ENCODE data around the gene SNAP47. TPM values are rescaled to one million over a fixed set of nuclear protein-coding genes. Genes with fewer than 3 reads are reported as not detected.
A peak's percentile ranks its signal among the peaks of the same experiment; 100 is the strongest.

The SNAP47 gene
- polyA plus RNA-seq, 1 of the 3 experiments (the other 2 are of a cell fraction) = 45.6 TPM

DNA sequence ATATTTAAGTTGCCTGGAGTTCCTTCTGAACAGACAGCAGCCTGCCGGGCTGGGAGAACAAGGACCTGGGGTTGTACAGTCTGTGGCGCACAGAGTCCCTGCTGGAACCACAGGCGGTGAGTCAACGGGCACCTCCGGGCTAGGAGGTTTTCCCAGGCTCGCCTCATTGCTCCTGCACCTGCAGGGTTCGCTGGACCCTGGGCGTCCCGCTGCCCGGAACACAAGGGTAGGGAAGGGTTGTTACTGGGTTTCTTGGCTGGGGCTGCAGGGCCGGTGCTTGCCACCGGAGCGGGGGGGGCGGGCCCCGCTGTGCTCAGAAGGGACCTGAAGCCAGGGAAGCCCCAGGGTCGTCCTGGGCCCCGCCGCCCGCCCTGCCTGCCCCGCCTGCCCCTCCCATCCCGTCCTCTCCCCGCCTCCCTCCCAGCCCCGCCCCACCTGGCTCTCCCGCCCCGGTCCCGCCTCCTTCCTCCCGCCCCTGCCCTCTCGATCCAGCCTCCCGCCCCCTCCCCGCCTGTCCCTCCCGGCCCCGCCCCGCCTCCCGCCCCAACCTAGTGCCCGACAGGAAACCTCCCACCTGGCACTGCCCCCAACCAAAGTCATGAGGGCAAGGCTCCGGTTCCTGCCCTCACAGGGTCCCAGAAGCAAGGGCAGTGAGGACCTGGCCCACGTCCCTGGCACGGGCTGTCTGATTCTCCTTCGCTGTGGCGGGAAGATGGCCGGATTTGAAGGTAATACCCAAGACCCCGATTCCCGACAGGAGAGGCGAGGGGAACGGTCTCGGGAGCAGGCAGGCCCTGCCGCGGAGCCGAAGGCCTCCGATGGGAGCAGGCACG is 7.0 kb upstream of the SNAP47 start:
- Histone ChIP-seq H3K27me3 (ENCODE audit: insufficient read depth) (no peaks in the 10 kb centered on the region), H3K79me2 (ENCODE audit: insufficient read depth) (peaks cover 6% of the 10 kb centered on the region; the same call in 1 of the 2 replicates), H3K27ac (ENCODE audit: low read depth in 2 of 2, low read length in 1 of 2) (peak overlapping the region in 1 of 2 experiments; percentile 35; a peak in 1 of 4 replicates), H3K9me3 (no peaks in the 10 kb centered on the region), H3K36me3 (replicated peaks in 1 of 2; ENCODE audit: control insufficient read depth in 1 of 2, insufficient read depth in 2 of 2, low read length in 1 of 2) (peaks cover 4 to 25% of the 10 kb centered on the region in 2 experiments), H3F3A (replicated peaks; ENCODE audit: insufficient read depth) (no peaks in the 10 kb centered on the region), H2AFZ (ENCODE audit: low read depth) (0 out of 2 replicates have a peak overlapping the region, but pooled peaks have one; percentile 68), H3K4me1 (ENCODE audit: control insufficient read depth in 1 of 2, insufficient read depth in 2 of 2, low read depth in 1 of 2, low read length in 1 of 2) (peaks cover 6 to 22% of the 10 kb centered on the region in 2 experiments; a peak in 3 of 4 replicates), H3K9ac (peak overlapping the region; percentile 53), H3K4me2 (peak overlapping the region; percentile 90), H4K20me1 (ENCODE audit: insufficient read depth) (peaks cover 8% of the 10 kb centered on the region; the same call in 1 of the 2 replicates), H3K9me2 (no peaks in the 10 kb centered on the region), H3K4me3 (ENCODE audit: low read depth in 2 of 2, low read length in 1 of 2) (peak overlapping the region; percentile 63 to 68)
- ChIA-PET CTCF (interaction anchor here (2.8 kb wide), 1 partner anchor 35 kb away, joined by 11 read pairs; no protein-coding TSS in a partner anchor), POLR2A (no interaction called here)
- 0% methylated on average over 19 of the region's 51 CpGs for WGBS (ENCODE audit: low lambda C conversion rate)
- DNase-seq = peak; percentile 94
- TF ChIP-seq POLR2AphosphoS5 (IDR thresholded peaks at IDR 0.05; ENCODE audit: low read depth, low read length) (peak; percentile 25; the same call in 1 of the 2 replicates), GATA2 (CRISPR knock-in tag; IDR thresholded peaks at IDR 0.05) (no peak), MAX (IDR thresholded peaks at IDR 0.05; ENCODE audit: low read depth) (no peak), SMC3 (IDR thresholded peaks at IDR 0.05; ENCODE audit: low read depth, low read length) (no peak), EP300 (IDR thresholded peaks at IDR 0.05; ENCODE audit: borderline replicate concordance in 1 of 2, low read depth in 1 of 2, low read length in 1 of 2) (no peak), GABPA (IDR thresholded peaks at IDR 0.05; ENCODE audit: low read depth) (no peak), REST (IDR thresholded peaks at IDR 0.05; ENCODE audit: low read depth, low read length) (no peak), USF1 (IDR thresholded peaks at IDR 0.05; ENCODE audit: borderline replicate concordance, low read depth) (no peak), JUND (IDR thresholded peaks at IDR 0.05) (no peak), SIN3A (IDR thresholded peaks at IDR 0.05; ENCODE audit: borderline replicate concordance, low read depth, low read length) (no peak), NFIC (IDR thresholded peaks at IDR 0.05; ENCODE audit: borderline replicate concordance) (0 out of 2 replicates have a peak, but pooled peaks have one; percentile 4), YY1 (IDR thresholded peaks at IDR 0.05; ENCODE audit: low read depth) (no peak), EZH2phosphoT487 (IDR thresholded peaks at IDR 0.05; ENCODE audit: borderline replicate concordance, low read depth) (no peak), TEAD4 (IDR thresholded peaks at IDR 0.05; ENCODE audit: borderline replicate concordance, insufficient read depth) (no peak), RAD21 (IDR thresholded peaks at IDR 0.05; ENCODE audit: low read length) (no peak), TAF1 (IDR thresholded peaks at IDR 0.05; ENCODE audit: borderline replicate concordance, low read depth, low read length) (no peak), CHD2 (IDR thresholded peaks at IDR 0.05; ENCODE audit: low read length, partially characterized antibody) (no peak), PBX3 (IDR thresholded peaks at IDR 0.05) (0 out of 2 replicates have a peak, but pooled peaks have one; percentile 19), USF2 (IDR thresholded peaks at IDR 0.05; ENCODE audit: borderline replicate concordance, low read depth, low read length) (no peak), CTCF (IDR thresholded peaks at IDR 0.05) (no peak), FOXJ3 (CRISPR knock-in tag; IDR thresholded peaks at IDR 0.05) (no peak), RCOR1 (IDR thresholded peaks at IDR 0.05; ENCODE audit: low read length) (no peak), RFX5 (IDR thresholded peaks at IDR 0.05; ENCODE audit: low read length) (no peak)
